ENCODE measurements around the gene ZMYND11.

ZMYND11 gene

GRCh38 chr10:191703-192518 lies 56.7 kb downstream of the ZMYND11 start:
- no peak for DNase-seq (ENCODE audit: low spot score)

GRCh38 chr10:194281-194680 lies 59.0 kb downstream of the ZMYND11 start:
- no peak for DNase-seq (ENCODE audit: low spot score)

- DNase-seq (ENCODE audit: low spot score): no peak
These were observed 65.2 kb downstream of the ZMYND11 start for GRCh38 chr10:200405-200804.

- DNase-seq (ENCODE audit: low spot score): peak; percentile 27
These were observed 66.1 kb downstream of the ZMYND11 start for GRCh38 chr10:201328-201771.

- DNase-seq (ENCODE audit: low spot score): no peak
These were observed 73.4 kb downstream of the ZMYND11 start for GRCh38 chr10:208616-209015.

- no peak for DNase-seq (ENCODE audit: low spot score)
These were observed 74.1 kb downstream of the ZMYND11 start for GRCh38 chr10:209357-209756.

GRCh38 chr10:210297-210696 lies 75.0 kb downstream of the ZMYND11 start:
- DNase-seq (ENCODE audit: low spot score): no peak

- no peak for DNase-seq (ENCODE audit: low spot score)
These were observed 80.2 kb downstream of the ZMYND11 start for GRCh38 chr10:215444-215843.

- no peak for DNase-seq (ENCODE audit: low spot score)
These were observed 83.5 kb downstream of the ZMYND11 start for GRCh38 chr10:218798-219197.

- no peak for DNase-seq (ENCODE audit: low spot score)
These were observed 84.6 kb downstream of the ZMYND11 start for GRCh38 chr10:219731-220472.

GRCh38 chr10:224571-224970 lies 89.3 kb downstream of the ZMYND11 start:
- no peak for DNase-seq (ENCODE audit: low spot score)

GRCh38 chr10:226018-226417 lies 90.8 kb downstream of the ZMYND11 start:
- no peak for DNase-seq (ENCODE audit: low spot score)

GRCh38 chr10:227014-227413 lies 91.8 kb downstream of the ZMYND11 start:
- DNase-seq (ENCODE audit: low spot score): no peak

- DNase-seq (ENCODE audit: low spot score): no peak
These were observed 93.1 kb downstream of the ZMYND11 start for GRCh38 chr10:228366-228765.

- peak; percentile 9 for DNase-seq (ENCODE audit: low spot score)
These were observed 95.5 kb downstream of the ZMYND11 start for GRCh38 chr10:230758-231157.

- no peak for DNase-seq (ENCODE audit: low spot score)
These were observed 96.8 kb downstream of the ZMYND11 start for GRCh38 chr10:232061-232460.

- DNase-seq (ENCODE audit: low spot score): no peak
These were observed 97.6 kb downstream of the ZMYND11 start for GRCh38 chr10:232878-233277.

- no peak for DNase-seq (ENCODE audit: low spot score)
These were observed 99.6 kb downstream of the ZMYND11 start for GRCh38 chr10:234708-235406.

GRCh38 chr10:235915-236314 lies 100.7 kb downstream of the ZMYND11 start:
- DNase-seq (ENCODE audit: low spot score): no peak

- no peak for DNase-seq (ENCODE audit: low spot score)
These were observed 103.9 kb downstream of the ZMYND11 start for GRCh38 chr10:239109-239508.

GRCh38 chr10:241451-241850 lies 106.2 kb downstream of the ZMYND11 start:
- DNase-seq (ENCODE audit: low spot score): no peak

- DNase-seq (ENCODE audit: low spot score): no peak
These were observed 106.8 kb downstream of the ZMYND11 start for GRCh38 chr10:241966-242643.
